SU-DHL-6 (cell line): ENCODE results near the gene PCDHGB7.
"Not testable (repeated sequence)": the region's sequence is repeated elsewhere in the genome, so short reads cannot be mapped to it uniquely, and the experiment has no call there.

Source experiments
- H2AFZ ChIP-seq: fragments of 200-600 bp; sonication (generic); 2 replicates; pipeline ENCODE4 v1.6.1; 2014; ENCODE audit warnings: low read depth, mild to moderate bottlenecking, moderate library complexity, mixed read lengths, antibody characterized with exemption, low read length; ENCODE audit not compliant: severe bottlenecking
- H3F3A ChIP-seq: fragments of 200-600 bp; shearing (Covaris generic); 2 replicates; pipeline ENCODE4 v1.6.0; 2016; ENCODE audit warnings: antibody characterized with exemption, mild to moderate bottlenecking; ENCODE audit not compliant: insufficient read depth
- H3K27ac ChIP-seq: fragments of 200-600 bp; sonication (generic); 2 replicates; pipeline ENCODE4 v1.5.1; 2016; ENCODE audit warnings: low read depth, mild to moderate bottlenecking, low read length, moderate library complexity, mixed read lengths
- H3K27me3 ChIP-seq: fragments of 200-600 bp; sonication (generic), shearing (Covaris generic); 2 replicates; pipeline ENCODE4 v1.6.0; 2014; ENCODE audit warnings: mild to moderate bottlenecking, low read length
- H3K36me3 ChIP-seq: fragments of 200-600 bp; sonication (generic); 2 replicates; pipeline ENCODE4 v1.6.1; 2014; ENCODE audit warnings: mild to moderate bottlenecking, low read length, mixed read lengths
- H3K4me2 ChIP-seq: fragments of 300-600, 200-600 bp; shearing (Covaris generic), sonication (generic); 2 replicates; pipeline ENCODE4 v1.6.0; 2014; ENCODE audit warnings: low read length, low read depth, mild to moderate bottlenecking; ENCODE audit not compliant: poor library complexity, severe bottlenecking
- H3K4me3 ChIP-seq: fragments of 200-600 bp; sonication (generic); 2 replicates; pipeline ENCODE4 v1.5.1; 2014; ENCODE audit warnings: antibody characterized with exemption, low read length, mild to moderate bottlenecking, mixed read lengths; ENCODE audit not compliant: insufficient read depth, poor library complexity, severe bottlenecking
- H3K79me2 ChIP-seq: fragments of 200-600 bp; sonication (generic); 2 replicates; pipeline ENCODE4 v1.6.1; 2014; ENCODE audit warnings: mild to moderate bottlenecking, low read length, moderate library complexity; ENCODE audit not compliant: insufficient read depth
- H3K9ac ChIP-seq: fragments of 200-600 bp; sonication (generic); 2 replicates; pipeline ENCODE4 v1.7.0; 2014; ENCODE audit warnings: mild to moderate bottlenecking, low read length
- H3K9me2 ChIP-seq: fragments of 200-600 bp; sonication (generic); replicated peaks from 2 replicates; pipeline ENCODE4 v1.6.1; 2014; ENCODE audit warnings: low read length; ENCODE audit not compliant: insufficient read depth
- H3K9me3 ChIP-seq: fragments of 200-600 bp; sonication (generic); 2 replicates; pipeline ENCODE4 v1.6.1; 2014; ENCODE audit warnings: low read length, mixed read lengths; ENCODE audit not compliant: insufficient read depth
- H4K20me1 ChIP-seq: fragments of 200-600 bp; sonication (generic); 2 replicates; pipeline ENCODE4 v1.6.1; 2014; ENCODE audit warnings: low read depth, mild to moderate bottlenecking, antibody characterized with exemption, low read length, moderate library complexity, mixed read lengths
- EZH2phosphoT487 ChIP-seq: fragments of 200-600 bp; sonication (generic), shearing (Covaris generic); conservative IDR thresholded peaks from 2 replicates; pipeline ENCODE4 v1.6.1; 2018; ENCODE audit warnings: mild to moderate bottlenecking, antibody characterized with exemption, low read length, moderate library complexity, mixed read lengths
- TF ChIP-seq, protein P1 (sequence below): fragments of 200-600 bp; sonication (generic); IDR thresholded peaks from one replicate; pipeline ENCODE4 v1.5.1; 2017; ENCODE audit warnings: antibody characterized with exemption, mild to moderate bottlenecking, low read length, moderate library complexity; ENCODE audit not compliant: insufficient read depth, poor library complexity, severe bottlenecking

PCDHGB7 gene

DNA sequence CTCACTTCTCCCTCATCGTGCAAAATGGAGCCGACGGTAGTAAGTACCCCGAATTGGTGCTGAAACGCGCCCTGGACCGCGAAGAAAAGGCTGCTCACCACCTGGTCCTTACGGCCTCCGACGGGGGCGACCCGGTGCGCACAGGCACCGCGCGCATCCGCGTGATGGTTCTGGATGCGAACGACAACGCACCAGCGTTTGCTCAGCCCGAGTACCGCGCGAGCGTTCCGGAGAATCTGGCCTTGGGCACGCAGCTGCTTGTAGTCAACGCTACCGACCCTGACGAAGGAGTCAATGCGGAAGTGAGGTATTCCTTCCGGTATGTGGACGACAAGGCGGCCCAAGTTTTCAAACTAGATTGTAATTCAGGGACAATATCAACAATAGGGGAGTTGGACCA, 13.8 kb downstream of the PCDHGB7 start:
- Histone ChIP-seq H3K9me3 (peaks cover 11% of the 10 kb centered on the region; the same call in 1 of the 2 replicates), H3K4me3 (no peak overlapping the region), H3K9me2 (no peaks in the 10 kb centered on the region), H3K79me2 (no peaks in the 10 kb centered on the region), H3K4me2 (no peak overlapping the region), H4K20me1 (no peaks in the 10 kb centered on the region), H3K27ac (no peak overlapping the region), H3K36me3 (no peaks in the 10 kb centered on the region; the same call in 1 of the 2 replicates), H3F3A (no peaks in the 10 kb centered on the region), H3K9ac (no peak overlapping the region), H2AFZ (no peak overlapping the region), H3K27me3 (no peaks in the 10 kb centered on the region)
- TF ChIP-seq, protein P1, sequence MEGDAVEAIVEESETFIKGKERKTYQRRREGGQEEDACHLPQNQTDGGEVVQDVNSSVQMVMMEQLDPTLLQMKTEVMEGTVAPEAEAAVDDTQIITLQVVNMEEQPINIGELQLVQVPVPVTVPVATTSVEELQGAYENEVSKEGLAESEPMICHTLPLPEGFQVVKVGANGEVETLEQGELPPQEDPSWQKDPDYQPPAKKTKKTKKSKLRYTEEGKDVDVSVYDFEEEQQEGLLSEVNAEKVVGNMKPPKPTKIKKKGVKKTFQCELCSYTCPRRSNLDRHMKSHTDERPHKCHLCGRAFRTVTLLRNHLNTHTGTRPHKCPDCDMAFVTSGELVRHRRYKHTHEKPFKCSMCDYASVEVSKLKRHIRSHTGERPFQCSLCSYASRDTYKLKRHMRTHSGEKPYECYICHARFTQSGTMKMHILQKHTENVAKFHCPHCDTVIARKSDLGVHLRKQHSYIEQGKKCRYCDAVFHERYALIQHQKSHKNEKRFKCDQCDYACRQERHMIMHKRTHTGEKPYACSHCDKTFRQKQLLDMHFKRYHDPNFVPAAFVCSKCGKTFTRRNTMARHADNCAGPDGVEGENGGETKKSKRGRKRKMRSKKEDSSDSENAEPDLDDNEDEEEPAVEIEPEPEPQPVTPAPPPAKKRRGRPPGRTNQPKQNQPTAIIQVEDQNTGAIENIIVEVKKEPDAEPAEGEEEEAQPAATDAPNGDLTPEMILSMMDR, result no peak
- TF ChIP-seq EZH2phosphoT487, result no peak

DNA sequence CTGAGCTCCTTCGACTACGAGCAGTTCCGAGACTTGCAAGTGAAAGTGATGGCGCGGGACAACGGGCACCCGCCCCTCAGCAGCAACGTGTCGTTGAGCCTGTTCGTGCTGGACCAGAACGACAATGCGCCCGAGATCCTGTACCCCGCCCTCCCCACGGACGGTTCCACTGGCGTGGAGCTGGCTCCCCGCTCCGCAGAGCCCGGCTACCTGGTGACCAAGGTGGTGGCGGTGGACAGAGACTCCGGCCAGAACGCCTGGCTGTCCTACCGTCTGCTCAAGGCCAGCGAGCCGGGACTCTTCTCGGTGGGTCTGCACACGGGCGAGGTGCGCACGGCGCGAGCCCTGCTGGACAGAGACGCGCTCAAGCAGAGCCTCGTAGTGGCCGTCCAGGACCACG, 14.8 kb downstream of the PCDHGB7 start:
- H3K4me3 ChIP-seq, H2AFZ ChIP-seq, H3K79me2 ChIP-seq, H3K36me3 ChIP-seq, H3K9me3 ChIP-seq, H3K4me2 ChIP-seq, H3K9me2 ChIP-seq, H3F3A ChIP-seq, H3K9ac ChIP-seq, H4K20me1 ChIP-seq, H3K27ac ChIP-seq, H3K27me3 ChIP-seq: not testable (repeated sequence)

GRCh38 chr5:141432726-141433125, 15.2 kb downstream of the PCDHGB7 start:
- H3K36me3 ChIP-seq, H3K9me2 ChIP-seq, H2AFZ ChIP-seq, H3K79me2 ChIP-seq, H3K4me2 ChIP-seq, H3K27me3 ChIP-seq, H3K9me3 ChIP-seq, H4K20me1 ChIP-seq, H3K9ac ChIP-seq, H3F3A ChIP-seq, H3K4me3 ChIP-seq, H3K27ac ChIP-seq: not testable (repeated sequence)

- Histone ChIP-seq H3K9ac (no peak overlapping the region), H3K27ac (no peak overlapping the region), H4K20me1 (no peaks in the 10 kb centered on the region), H3K9me3 (peaks cover 6% of the 10 kb centered on the region; the same call in 1 of the 2 replicates), H3K4me3 (no peak overlapping the region), H3K27me3 (no peaks in the 10 kb centered on the region), H3K9me2 (no peaks in the 10 kb centered on the region), H3K4me2 (no peak overlapping the region), H3K79me2 (no peaks in the 10 kb centered on the region), H2AFZ (no peak overlapping the region), H3K36me3 (no peaks in the 10 kb centered on the region; the same call in 1 of the 2 replicates), H3F3A (no peaks in the 10 kb centered on the region)
- TF ChIP-seq, protein P1, result no peak
- TF ChIP-seq EZH2phosphoT487, result no peak
Measured at GRCh38 chr5:141434006-141434405, 16.5 kb downstream of the PCDHGB7 start.
